Activated CD8-positive, alpha-beta T cell treated with anti-CD3 and anti-CD28 coated beads for 36 hours (primary cell): Measurements from ENCODE around the gene RDH13. TPM values are rescaled to one million over a fixed set of nuclear protein-coding genes. Genes with fewer than 3 reads are reported as not detected.

Experiments
- ATAC-seq: fragments of 200-7000 bp; cut with Tn5 transposase; one replicate; pipeline ENCODE4 v1.10.0; 2021; ENCODE audit warnings: mild to moderate bottlenecking, moderate library complexity
- CTCF ChIA-PET: fragments of 350-600 bp; sonication (Branson Sonifier 250); formaldehyde crosslinking; loops from one replicate; lab custom pipeline; 2021; ENCODE audit warnings: antibody characterized with exemption; lab: Charles Lee
- POLR2A ChIA-PET: fragments of 350-600 bp; sonication (Branson Sonifier 250); formaldehyde crosslinking; loops from one replicate; lab custom pipeline; 2021; ENCODE audit warnings: antibody characterized with exemption; lab: Charles Lee
- DNase-seq: peaks from one replicate; pipeline ENCODE4 v3.0.0-alpha.2; 2020
- H3K27ac Mint-ChIP-seq: one replicate; pipeline ENCODE4 v1.8.0; 2021; ENCODE audit warnings: mild to moderate bottlenecking, mixed read lengths
- H3K27me3 Mint-ChIP-seq: one replicate; pipeline ENCODE4 v1.8.0; 2021; ENCODE audit warnings: mixed read lengths
- H3K36me3 Mint-ChIP-seq: one replicate; pipeline ENCODE4 v1.8.0; 2021; ENCODE audit warnings: low read depth, mixed read lengths
- H3K4me1 Mint-ChIP-seq: one replicate; pipeline ENCODE4 v1.8.0; 2021; ENCODE audit warnings: low read depth, mixed read lengths
- H3K4me3 Mint-ChIP-seq: one replicate; pipeline ENCODE4 v1.8.0; 2021; ENCODE audit warnings: mild to moderate bottlenecking, moderate library complexity, mixed read lengths
- H3K9me3 Mint-ChIP-seq: one replicate; pipeline ENCODE4 v1.8.0; 2021; ENCODE audit warnings: mixed read lengths
- intact Hi-C: fragments of 100-400 bp; cut with micrococcal nuclease; formaldehyde crosslinking; loops from one replicate; pipeline ENCODE4 v1.10.0; 2022
- total RNA-seq, 2 experiments: library from RNA; stranded (reverse); gene quantifications; one replicate each; pipeline ENCODE4 v1.2.3, GENCODE V29; 2021
- TF ChIP-seq, protein P1 (sequence below): fragments of 200-600 bp; IDR thresholded peaks from one replicate; pipeline ENCODE4 v1.8.0; 2022; ENCODE audit warnings: antibody characterized with exemption, mild to moderate bottlenecking

The RDH13 gene
- total RNA-seq, 2 experiments from 2014 or later, result 17.3 to 18.2 TPM

DNA sequence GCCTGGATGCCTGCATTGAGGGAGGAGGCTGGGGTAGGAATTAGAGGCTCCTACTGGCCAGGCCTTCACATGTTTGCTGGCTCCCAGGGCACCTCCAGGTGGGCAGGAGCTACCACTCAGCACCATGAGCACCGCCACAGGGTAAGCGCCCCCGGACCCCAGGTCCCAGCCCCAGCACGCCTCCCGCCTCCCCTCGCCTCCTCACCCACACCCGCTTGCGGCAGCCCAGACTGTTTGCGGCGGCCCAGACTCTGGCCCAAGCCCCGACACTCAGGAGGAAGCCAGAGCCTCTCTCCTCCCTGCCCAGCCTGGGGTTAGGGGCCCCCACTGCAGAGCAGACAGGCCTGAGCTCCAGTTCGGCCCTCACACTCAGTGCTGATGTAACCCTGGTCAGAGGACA is 13.4 kb upstream of the RDH13 start:
- peaks cover 11% of the 10 kb centered on the region for H3K4me1 Mint-ChIP-seq
- intact Hi-C loops, result no loop called here
- H3K36me3 Mint-ChIP-seq, result no peaks in the 10 kb centered on the region
- DNase-seq, result no peak
- ChIA-PET CTCF (no interaction called here), POLR2A (no interaction called here)
- TF ChIP-seq, protein P1, sequence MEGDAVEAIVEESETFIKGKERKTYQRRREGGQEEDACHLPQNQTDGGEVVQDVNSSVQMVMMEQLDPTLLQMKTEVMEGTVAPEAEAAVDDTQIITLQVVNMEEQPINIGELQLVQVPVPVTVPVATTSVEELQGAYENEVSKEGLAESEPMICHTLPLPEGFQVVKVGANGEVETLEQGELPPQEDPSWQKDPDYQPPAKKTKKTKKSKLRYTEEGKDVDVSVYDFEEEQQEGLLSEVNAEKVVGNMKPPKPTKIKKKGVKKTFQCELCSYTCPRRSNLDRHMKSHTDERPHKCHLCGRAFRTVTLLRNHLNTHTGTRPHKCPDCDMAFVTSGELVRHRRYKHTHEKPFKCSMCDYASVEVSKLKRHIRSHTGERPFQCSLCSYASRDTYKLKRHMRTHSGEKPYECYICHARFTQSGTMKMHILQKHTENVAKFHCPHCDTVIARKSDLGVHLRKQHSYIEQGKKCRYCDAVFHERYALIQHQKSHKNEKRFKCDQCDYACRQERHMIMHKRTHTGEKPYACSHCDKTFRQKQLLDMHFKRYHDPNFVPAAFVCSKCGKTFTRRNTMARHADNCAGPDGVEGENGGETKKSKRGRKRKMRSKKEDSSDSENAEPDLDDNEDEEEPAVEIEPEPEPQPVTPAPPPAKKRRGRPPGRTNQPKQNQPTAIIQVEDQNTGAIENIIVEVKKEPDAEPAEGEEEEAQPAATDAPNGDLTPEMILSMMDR, result no peak
- no peak overlapping the region for H3K4me3 Mint-ChIP-seq
- H3K27ac Mint-ChIP-seq, result no peak overlapping the region
- peaks cover 50% of the 10 kb centered on the region for H3K27me3 Mint-ChIP-seq
- no peaks in the 10 kb centered on the region for H3K9me3 Mint-ChIP-seq
- ATAC-seq, result no peak

DNA sequence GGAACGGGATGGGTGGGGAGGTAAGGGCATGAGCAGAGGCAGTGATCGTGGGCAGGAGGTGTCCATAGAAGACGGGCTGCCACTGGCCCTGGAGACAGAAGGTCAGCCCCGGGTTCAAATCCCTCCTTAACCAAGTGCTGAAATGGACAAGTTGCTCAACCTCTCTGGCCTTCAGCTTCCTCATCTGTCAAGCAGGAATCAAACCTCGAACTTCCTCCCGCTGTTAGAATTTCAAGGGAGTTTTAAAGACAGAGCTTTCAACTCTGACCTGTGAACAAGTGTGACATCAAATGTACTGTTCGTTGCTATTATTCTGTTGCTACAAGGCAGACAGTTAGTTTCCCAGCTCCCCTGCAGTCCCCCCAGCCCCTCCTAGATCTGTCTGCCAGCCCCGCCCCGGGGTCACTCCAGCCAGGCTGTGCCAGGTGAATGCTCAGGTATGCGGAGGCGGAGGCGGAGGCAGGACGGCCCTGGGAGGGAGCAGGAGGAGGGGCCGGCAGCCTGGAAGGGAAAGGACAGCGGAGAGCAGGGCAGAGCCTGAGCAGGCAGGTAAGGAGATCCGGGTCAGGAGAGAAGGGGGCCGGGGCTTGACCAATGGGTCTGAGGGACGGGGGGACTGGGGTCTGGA is 12.5 kb upstream of the RDH13 start, which contains the start of gene EPS8L1:
Gene EPS8L1 (plus strand): TSS at position 499 of the 628 bp plus-strand sequence. CDS start 576 bp downstream, outside the sequence.
- POLR2A ChIA-PET, result no interaction called here
- peaks cover 6% of the 10 kb centered on the region for H3K4me1 Mint-ChIP-seq
- intact Hi-C loops, result no loop called here
- no peak for DNase-seq
- no peak within 1 kb of the TSS for H3K4me3 Mint-ChIP-seq
- no peak for ATAC-seq
- TF ChIP-seq, protein P1, result no peak
- H3K27ac Mint-ChIP-seq, result no peak within 1 kb of the TSS
- H3K27me3 Mint-ChIP-seq, result peaks cover 47% of the 10 kb centered on the region
- no peaks in the 10 kb centered on the region for H3K9me3 Mint-ChIP-seq
- no peaks in the 10 kb centered on the region for H3K36me3 Mint-ChIP-seq
- CTCF ChIA-PET, result interaction anchor here (1.1 kb wide), 1 partner anchor 149 kb away, joined by 3 read pairs; no protein-coding TSS in a partner anchor

DNA sequence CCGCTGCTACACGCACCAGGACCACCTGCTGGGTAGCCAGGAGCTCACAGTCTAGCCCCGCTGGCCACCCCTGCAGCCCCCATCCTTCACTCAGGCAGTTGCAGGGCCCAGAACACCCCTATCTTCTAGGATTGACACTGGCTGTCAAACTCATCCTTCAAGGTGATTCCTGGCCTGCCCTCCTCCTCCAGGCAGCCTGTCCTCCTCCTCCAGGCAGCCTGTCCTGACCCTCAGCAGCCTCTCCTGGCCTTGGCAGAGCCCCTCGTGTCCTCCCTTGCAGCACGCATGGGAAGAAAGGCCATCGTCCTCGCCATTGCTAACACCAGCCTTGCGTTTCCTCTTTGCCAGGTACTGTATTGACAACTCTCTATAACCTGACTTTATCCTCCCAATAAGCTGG is 9.0 kb upstream of the RDH13 start:
- ChIA-PET CTCF (no interaction called here), POLR2A (no interaction called here)
- Mint-ChIP-seq H3K36me3 (no peaks in the 10 kb centered on the region), H3K27ac (no peak overlapping the region), H3K9me3 (no peaks in the 10 kb centered on the region), H3K4me1 (peaks cover 7% of the 10 kb centered on the region), H3K4me3 (no peak overlapping the region), H3K27me3 (peaks cover 59% of the 10 kb centered on the region)
- TF ChIP-seq, protein P1, result no peak
- DNase-seq (no peak), ATAC-seq (no peak)
- intact Hi-C loops, result no loop called here

DNA sequence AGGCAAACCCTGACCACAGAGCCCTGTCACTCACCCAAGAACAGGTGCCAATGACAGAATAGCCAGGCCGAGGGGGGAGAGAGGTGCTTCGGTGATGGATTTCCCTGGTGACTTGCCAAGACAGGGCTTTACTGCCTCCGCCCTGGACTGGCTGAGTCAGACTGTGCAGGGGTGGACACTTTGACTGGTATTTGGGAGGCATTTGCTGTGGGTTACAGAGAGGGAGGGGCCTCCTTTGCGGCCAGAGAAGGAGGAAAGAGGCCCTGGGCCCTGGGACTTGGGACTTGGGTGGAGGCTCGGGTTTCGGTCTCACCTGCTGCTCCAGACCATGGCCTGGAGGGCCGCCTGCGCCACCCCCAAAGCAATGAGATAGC is 8.2 kb upstream of the RDH13 start:
- Mint-ChIP-seq H3K9me3 (no peaks in the 10 kb centered on the region), H3K27me3 (peaks cover 57% of the 10 kb centered on the region), H3K4me3 (no peak overlapping the region), H3K36me3 (no peaks in the 10 kb centered on the region), H3K27ac (no peak overlapping the region), H3K4me1 (peaks cover 7% of the 10 kb centered on the region)
- TF ChIP-seq, protein P1, result no peak
- no peak for DNase-seq
- ChIA-PET POLR2A (no interaction called here), CTCF (no interaction called here)
- ATAC-seq, result no peak
- intact Hi-C loops, result no loop called here

DNA sequence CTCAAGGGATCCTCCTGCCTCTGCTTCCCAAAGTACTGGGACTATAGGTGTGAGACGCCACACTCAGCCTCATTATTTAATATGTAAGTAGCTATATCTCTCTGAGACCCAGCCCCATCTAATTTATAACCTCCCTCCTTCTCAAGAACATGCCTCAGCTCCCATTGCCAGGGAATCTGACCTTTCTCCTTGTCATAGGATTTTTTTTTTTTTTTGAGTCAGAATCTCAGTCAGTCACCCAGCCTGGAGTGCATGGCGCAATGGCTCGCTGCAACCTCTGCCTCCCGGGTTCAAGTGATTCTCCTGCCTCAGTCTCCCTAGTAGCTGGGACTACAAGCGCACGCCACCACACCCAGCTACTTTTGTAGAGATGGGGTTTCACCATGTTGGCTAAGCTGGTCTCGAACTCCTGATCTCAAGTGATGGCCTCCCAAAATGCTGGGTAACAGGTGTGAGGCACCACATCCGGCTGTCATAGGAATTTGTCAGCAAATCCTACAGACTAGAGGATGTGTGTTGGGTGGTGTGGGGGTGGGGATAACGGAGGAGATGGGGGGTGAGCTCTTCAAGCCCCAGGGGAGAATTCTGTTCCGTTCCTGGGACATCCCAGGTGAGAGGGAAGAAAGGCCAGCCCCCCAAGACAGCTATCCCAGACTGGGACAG is 7.6 kb upstream of the RDH13 start:
- ChIA-PET CTCF (no interaction called here), POLR2A (interaction anchor here (0.5 to 0.6 kb wide), 3 partner anchors 376 to 1917 kb away, joined by 3 to 6 read pairs (median 3); no protein-coding TSS in a partner anchor)
- Mint-ChIP-seq H3K36me3 (no peaks in the 10 kb centered on the region), H3K27ac (no peak overlapping the region), H3K27me3 (peaks cover 56% of the 10 kb centered on the region), H3K4me3 (no peak overlapping the region), H3K4me1 (peaks cover 7% of the 10 kb centered on the region), H3K9me3 (no peaks in the 10 kb centered on the region)
- DNase-seq, result no peak
- TF ChIP-seq, protein P1, result no peak
- no peak for ATAC-seq
- intact Hi-C loops, result no loop called here
